ENCODE results near the gene BTBD2.

Gene BTBD2

DNA sequence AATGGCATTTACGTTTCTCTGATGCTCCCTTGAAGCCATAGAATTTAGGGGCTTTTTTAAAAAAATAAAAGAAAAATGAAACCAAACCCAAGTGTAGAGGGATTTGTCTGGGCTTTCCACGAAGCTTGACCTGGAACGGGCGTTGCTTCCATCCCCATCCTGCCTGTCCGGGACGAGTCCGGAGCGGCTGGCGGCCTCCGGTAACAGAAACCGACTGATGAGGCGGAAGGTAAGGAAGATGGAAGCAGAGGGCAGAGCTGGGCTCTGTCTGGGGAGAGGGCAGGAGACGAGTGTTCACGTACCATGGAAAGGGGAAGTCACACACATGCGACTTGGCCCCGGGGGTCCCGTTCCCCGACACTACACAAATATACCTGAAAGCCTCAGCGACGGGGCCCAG, 34.3 kb downstream of the BTBD2 start:
- no peak for DNase-seq

GRCh38 chr19:1980809-1981181, 34.7 kb downstream of the BTBD2 start:
- DNase-seq: no peak

DNA sequence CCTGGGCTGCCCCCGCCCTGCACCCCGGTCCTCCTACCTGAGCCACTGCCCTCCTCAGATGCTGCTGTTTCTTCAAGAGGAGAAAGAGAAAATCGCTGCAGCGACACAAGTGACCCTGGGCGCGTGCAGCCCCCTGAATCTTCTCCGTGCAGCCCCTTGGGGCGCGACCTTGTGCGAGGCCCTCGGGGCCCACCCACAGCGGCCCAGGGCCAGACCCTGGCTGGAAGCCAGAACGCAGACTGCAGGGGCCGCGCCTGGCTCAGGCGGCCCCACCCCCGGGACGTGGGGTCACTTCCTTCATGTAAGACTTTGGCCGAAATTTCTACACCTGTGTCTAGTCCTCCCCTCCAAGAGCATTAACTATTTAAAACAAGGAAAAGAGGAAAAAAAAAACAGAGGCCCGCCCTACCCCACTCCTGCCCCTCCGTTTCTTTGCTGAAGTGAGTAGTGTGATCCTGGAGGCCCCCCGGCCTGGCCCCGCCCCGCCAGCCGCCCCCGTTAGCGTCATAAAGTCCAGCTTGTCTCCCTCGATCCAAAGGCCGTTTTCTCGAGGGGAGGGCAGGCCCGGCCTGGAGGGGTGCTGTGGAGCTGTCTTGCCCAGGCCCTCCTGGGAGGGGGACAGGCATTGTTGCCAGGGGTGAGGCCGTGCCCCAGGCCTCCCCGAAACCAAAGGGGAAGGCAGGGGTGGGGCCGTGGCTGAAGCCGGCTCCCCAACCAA, 35.3 kb downstream of the BTBD2 start:
- DNase-seq: no peak

GRCh38 chr19:1979642-1980041, 35.9 kb downstream of the BTBD2 start:
- no peak for DNase-seq

- DNase-seq: no peak
Observed at GRCh38 chr19:1979017-1979416, 36.5 kb downstream of the BTBD2 start.

GRCh38 chr19:1978346-1978894, 37.1 kb downstream of the BTBD2 start:
- DNase-seq: no peak

DNA sequence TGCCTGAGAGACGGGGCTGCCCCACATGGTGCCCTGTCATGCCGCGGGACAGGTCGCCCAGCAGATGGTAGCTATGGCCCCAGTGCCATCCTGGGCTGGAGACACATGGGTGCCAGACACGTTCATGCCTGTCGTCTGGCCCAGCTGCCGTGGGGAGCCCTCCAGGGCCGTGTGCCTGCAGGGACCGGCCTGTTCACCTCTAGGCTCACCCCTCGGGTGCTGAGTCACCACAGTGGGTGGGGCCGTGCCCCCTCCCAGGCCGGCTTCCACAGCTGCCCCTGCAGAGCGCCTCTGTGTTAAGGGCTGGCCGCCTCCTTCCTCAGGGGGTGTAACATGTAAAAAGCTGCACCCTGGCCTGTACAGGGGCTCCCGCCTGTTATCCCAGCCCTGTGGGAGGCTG, 38.4 kb downstream of the BTBD2 start:
- DNase-seq: no peak

DNA sequence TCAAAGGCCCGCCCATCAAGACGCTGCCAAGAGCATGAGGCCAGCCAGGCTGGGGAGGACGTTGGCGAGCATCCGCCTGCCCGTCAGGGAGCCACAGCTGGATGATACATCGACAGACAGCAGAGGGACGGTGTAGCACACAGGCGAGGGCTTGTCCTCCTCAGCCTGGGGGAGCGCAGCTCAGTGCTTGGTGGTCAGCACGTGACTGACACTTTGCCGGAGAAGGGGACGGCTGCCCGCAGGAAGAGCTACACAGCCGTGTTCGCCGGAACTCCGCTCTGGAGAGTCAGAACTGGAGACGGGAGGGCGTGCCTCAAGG, 40.4 kb downstream of the BTBD2 start:
- DNase-seq: no peak

- DNase-seq: no peak
Observed at GRCh38 chr19:1974381-1975161, 40.9 kb downstream of the BTBD2 start.

GRCh38 chr19:1970806-1971502, 44.6 kb downstream of the BTBD2 start:
- DNase-seq: no peak

DNA sequence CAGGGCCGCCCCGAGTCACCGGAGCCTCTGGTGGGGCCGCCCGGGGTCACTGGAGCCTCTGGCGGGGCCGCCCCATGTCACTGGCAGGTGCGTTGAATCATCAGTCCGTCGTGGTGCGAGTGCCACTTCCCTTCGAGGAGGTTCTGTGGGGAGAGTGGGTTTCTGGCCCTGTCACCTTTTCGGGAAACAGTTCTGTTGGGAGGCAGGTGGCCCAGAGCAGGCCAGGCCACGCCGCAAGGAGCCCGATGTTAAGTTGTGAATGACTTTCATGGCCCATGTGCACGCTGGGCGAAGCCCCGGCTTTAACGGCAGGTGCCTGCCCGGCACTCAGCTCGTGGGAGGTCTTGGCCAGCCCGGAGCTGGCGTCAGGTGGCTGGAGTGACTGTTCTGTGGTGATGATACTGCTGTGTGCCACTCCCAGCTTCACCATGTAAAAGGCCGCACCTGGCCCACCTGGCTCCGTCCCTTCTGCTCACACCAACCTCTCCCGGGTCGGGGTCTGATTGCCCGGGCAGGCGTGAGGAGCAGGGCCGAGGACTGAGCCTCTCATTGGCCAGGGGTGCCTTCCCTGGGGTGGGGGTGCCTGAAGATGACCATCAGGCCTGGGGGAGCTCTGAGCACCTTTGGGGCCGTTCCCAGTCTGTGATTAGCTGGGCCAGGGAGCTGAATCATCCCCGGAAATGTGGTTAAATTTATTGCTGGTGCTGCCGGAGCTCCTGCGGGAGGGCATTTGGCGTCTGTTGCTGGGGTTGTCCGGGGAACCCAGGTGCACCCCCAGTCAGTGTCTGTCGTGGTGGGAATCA, 45.3 kb downstream of the BTBD2 start:
- no peak for DNase-seq

GRCh38 chr19:1969176-1970002, 46.1 kb downstream of the BTBD2 start:
- DNase-seq: no peak

GRCh38 chr19:1968279-1969175, 47.0 kb downstream of the BTBD2 start:
- no peak for DNase-seq

DNA sequence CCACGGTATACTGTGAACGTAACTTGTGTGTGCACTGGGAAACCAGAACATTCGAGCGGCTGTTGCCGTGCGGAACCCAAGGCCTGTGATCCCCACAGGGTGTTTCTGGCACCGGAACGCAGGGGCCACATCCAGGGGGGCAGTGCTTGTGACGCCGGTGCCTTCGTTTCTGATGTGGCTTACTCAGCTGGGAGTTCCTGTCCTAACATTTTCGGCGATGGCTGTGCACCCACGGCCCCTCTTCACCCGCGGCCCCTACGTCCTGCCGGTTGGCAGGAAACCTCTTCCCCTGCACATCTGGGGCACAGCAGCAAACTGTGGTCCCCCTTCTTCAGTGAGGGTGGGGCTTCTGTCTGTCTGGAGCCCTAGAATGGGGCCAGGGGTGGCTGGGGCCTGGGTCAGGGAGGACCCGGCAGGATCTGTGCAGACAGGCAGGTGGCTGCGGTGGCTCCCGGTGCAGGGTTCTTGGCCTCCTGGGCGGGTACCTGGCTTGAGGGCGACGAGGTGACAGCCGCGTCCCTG, 48.4 kb downstream of the BTBD2 start:
- DNase-seq: no peak

- DNase-seq: no peak
Observed at GRCh38 chr19:1962674-1963073, 52.8 kb downstream of the BTBD2 start.

DNA sequence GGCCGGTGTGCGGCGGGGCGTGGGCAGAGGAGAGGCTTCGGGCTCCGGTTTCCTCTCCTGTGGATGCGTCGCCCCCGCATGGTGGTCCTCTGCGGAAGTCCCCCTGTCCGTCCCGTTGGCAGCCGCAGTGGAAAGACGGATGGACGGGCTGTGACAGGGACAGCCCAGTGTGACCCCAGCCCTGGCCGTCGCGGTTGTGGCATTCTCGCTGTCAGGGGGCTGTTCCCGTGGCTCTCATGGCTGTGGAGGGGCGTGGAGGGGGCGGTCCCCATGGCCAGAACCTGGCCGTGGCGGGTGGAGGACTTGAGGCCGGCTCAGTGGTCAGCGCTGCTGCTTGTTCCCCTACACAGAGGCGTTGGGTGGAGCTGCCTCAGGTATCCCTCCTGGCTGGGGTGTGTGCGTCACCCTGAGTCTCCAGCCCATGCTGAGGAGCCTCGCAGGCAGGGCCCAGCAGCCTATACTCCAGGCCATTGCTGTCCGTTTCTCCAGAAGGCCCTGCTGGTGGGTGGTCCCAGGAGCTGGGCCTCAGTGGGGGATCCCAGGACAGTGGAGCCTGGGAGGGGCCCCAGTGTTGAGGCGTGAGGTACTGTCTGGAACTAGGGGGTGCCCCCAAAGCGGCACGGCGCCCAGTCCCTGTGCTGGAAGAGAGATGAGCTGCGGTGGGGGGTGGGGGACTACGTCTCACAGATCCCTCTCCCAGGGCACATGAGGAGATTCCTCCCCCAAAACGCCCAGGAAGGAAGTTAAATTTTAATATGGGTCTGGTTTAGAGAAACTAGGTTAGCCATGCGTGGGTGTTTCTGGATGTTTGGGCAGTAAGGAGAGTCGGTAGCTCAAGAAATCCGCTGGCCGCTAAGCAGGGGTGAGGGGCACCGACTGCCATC, 54.3 kb downstream of the BTBD2 start:
- DNase-seq: no peak

DNA sequence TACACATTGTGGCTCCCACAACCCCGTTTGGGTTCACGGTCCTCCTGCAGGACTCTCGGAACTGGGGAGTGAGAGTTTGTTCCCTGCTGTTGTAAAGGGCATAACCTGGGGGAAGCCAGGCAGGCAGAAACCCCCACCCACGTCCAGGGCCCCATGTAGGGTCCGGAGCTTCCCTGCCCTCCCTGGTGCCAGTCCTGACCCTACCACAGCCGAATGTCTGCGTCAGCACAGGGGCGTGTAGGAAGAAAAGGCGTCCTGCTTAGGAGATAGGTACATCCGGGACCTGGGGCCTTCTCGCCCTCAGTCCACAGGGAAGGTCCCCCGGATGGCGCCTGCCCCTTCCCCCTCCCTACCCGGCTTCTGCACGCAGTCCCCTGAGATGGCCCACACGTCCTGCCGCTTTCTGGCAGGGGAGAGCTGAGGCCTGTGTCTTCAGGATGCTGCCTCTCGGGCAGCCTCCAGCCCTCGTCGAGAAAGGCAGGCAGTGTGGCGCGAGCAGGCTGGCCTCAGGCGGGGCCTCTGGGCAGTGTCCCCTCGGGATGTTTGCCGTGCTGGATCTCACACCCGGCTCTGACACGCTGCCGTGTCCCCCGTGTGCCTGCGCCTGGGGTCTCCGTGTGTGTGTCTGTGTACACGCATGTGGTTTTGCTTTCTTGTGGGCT, 55.5 kb downstream of the BTBD2 start:
- DNase-seq: no peak

DNA sequence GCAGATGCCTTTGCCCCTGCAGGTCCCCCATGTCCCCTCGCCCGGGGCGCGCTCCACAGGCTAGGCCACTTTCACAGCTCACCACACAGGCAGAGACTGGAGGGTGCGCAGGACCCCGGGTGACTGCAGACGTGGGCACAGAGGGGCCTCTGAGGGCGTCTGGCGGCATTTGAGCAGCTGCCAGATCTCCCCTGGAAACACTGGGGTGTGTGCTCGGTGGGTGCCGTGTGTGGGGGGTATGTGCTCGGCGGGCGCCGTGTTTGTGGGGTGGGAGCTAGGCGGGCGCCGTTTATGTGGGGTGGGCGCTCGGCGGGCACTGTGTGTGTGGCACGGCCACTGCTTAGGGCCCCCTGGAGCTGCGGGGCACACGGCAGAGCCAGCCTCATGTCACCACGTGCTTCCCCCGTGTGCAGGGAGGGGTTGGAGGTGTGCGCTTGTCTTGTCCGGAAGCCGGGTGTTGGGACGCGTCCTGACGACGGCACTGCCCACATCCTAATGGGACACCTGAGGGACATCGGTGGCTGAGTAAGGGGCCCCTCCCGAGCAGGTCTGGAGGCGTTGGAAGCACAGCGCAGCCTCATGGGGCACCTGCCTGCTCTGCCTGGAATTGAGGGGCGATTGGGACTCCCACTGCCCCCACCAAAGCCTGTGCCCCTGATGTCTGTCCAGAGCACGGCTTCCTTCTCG, 57.8 kb downstream of the BTBD2 start:
- DNase-seq: no peak
